ENCODE results near the gene ADGRE2. TPM values are rescaled to one million over a fixed set of nuclear protein-coding genes. Genes with fewer than 3 reads are reported as not detected.

ADGRE2 gene
- total and polyA plus RNA-seq, 12 donors, result 0.11 to 47.9 (median 5.9) TPM

GRCh38 chr19:14704450-14704849 is 73.9 kb downstream of the ADGRE2 start:
- intact Hi-C loops (cut with DNase I), result no loop called here
- no peaks in the 10 kb centered on the region for H3K27me3 ChIP-seq
- TF ChIP-seq CTCF (IDR thresholded peaks at IDR 0.05) (no peak), POLR2A (IDR thresholded peaks at IDR 0.05) (no peak)
- H3K9me3 ChIP-seq (replicated peaks in 1 of 3), result no peaks in the 10 kb centered on the region
- H3K4me1 ChIP-seq (replicated peaks in 1 of 2), result no peaks in the 10 kb centered on the region
- peaks cover 0 to 84% of the 10 kb centered on the region in 2 donors for H3K36me3 ChIP-seq (replicated peaks in 1 of 2)
- WGBS, 4 donors, result 87 to 96% (median 94%) methylated on average over 5 to 6 of the region's 6 CpGs
- DNase-seq, result no peak
- no peak overlapping the region for H3K27ac ChIP-seq
- H3K4me3 ChIP-seq, result no peak overlapping the region

- DNase-seq, result peak in 3 of 7 donors; percentile 29 to 62 (median 36)
- no peak for TF ChIP-seq POLR2A (IDR thresholded peaks at IDR 0.05)
- no peak for TF ChIP-seq CTCF (IDR thresholded peaks at IDR 0.05)
- H3K27me3 ChIP-seq, result no peaks in the 10 kb centered on the region
- no peak overlapping the region for H3K27ac ChIP-seq
- H3K4me3 ChIP-seq, result no peak overlapping the region
- H3K36me3 ChIP-seq (replicated peaks in 1 of 2), result peaks cover 0 to 83% of the 10 kb centered on the region in 2 donors
- no peaks in the 10 kb centered on the region for H3K4me1 ChIP-seq (replicated peaks in 1 of 2)
- intact Hi-C loops (cut with DNase I), result no loop called here
- WGBS, 4 donors, result 74 to 82% (median 82%) methylated on average over 6 of the region's 6 CpGs
- H3K9me3 ChIP-seq (replicated peaks in 1 of 3), result no peaks in the 10 kb centered on the region
Observed at GRCh38 chr19:14703833-14704232, 74.5 kb downstream of the ADGRE2 start.

GRCh38 chr19:14700711-14701375 is 77.5 kb downstream of the ADGRE2 start:
- intact Hi-C loops (cut with DNase I), result no loop called here
- no peak overlapping the region for H3K27ac ChIP-seq
- WGBS, 4 donors, result 96 to 98% (median 97%) methylated on average over 5 to 9 of the region's 9 CpGs
- H3K27me3 ChIP-seq, result no peaks in the 10 kb centered on the region
- H3K36me3 ChIP-seq (replicated peaks in 1 of 2), result peaks cover 0 to 87% of the 10 kb centered on the region in 2 donors
- no peak for DNase-seq
- no peak overlapping the region for H3K4me3 ChIP-seq
- no peaks in the 10 kb centered on the region for H3K4me1 ChIP-seq (replicated peaks in 1 of 2)
- no peaks in the 10 kb centered on the region for H3K9me3 ChIP-seq (replicated peaks in 1 of 3)
- TF ChIP-seq CTCF (IDR thresholded peaks at IDR 0.05) (no peak), POLR2A (IDR thresholded peaks at IDR 0.05) (no peak)

GRCh38 chr19:14699641-14700040 is 78.7 kb downstream of the ADGRE2 start:
- TF ChIP-seq CTCF (IDR thresholded peaks at IDR 0.05) (no peak), POLR2A (IDR thresholded peaks at IDR 0.05) (no peak)
- Histone ChIP-seq H3K4me3 (no peak overlapping the region), H3K4me1 (replicated peaks in 1 of 2) (no peaks in the 10 kb centered on the region), H3K27me3 (no peaks in the 10 kb centered on the region), H3K36me3 (replicated peaks in 1 of 2) (peaks cover 0 to 87% of the 10 kb centered on the region in 2 donors), H3K9me3 (replicated peaks in 1 of 3) (no peaks in the 10 kb centered on the region), H3K27ac (no peak overlapping the region)
- DNase-seq, result no peak
- 87 to 96% (median 90%) methylated on average over 8 of the region's 8 CpGs for WGBS, 4 donors
- intact Hi-C loops (cut with DNase I), result no loop called here
